KMS-11 (cell line): Measurements from ENCODE around the gene TLX2.
A peak's percentile ranks its signal among the peaks of the same experiment; 100 is the strongest.

Experiments used
- H2AFZ ChIP-seq: fragments of 200-600 bp; sonication (generic); 2 replicates; pipeline ENCODE4 v1.6.1; 2016; ENCODE audit warnings: antibody characterized with exemption, mixed run types, low read depth
- H3K27ac ChIP-seq: fragments of 200-600 bp; sonication (generic); 2 replicates; pipeline ENCODE4 v1.6.1; 2016; ENCODE audit warnings: mild to moderate bottlenecking, mixed run types
- H3K27me3 ChIP-seq: fragments of 200-600 bp; sonication (generic); 2 replicates; pipeline ENCODE4 v1.6.1; 2017; ENCODE audit warnings: mild to moderate bottlenecking, low read depth, mixed run types, moderate library complexity; ENCODE audit not compliant: insufficient read depth
- H3K36me3 ChIP-seq: fragments of 200-600 bp; sonication (generic); 2 replicates; pipeline ENCODE4 v1.6.1; 2017; ENCODE audit warnings: mild to moderate bottlenecking, mixed run types; ENCODE audit not compliant: insufficient read depth
- H3K4me1 ChIP-seq: fragments of 200-600 bp; sonication (generic); 2 replicates; pipeline ENCODE4 v1.6.1; 2016; ENCODE audit warnings: mild to moderate bottlenecking, low read depth, mixed run types; ENCODE audit not compliant: poor library complexity, severe bottlenecking
- H3K4me2 ChIP-seq: fragments of 200-600 bp; sonication (generic); 2 replicates; pipeline ENCODE4 v1.7.0; 2016; ENCODE audit warnings: mild to moderate bottlenecking, mixed run types
- H3K4me3 ChIP-seq: fragments of 200-600 bp; sonication (generic); IDR thresholded peaks from 2 replicates; pipeline ENCODE4 v1.6.1; 2017; ENCODE audit warnings: low read depth, low read length, mixed read lengths; ENCODE audit not compliant: insufficient read depth
- H3K79me2 ChIP-seq: fragments of 200-600 bp; sonication (generic); 2 replicates; pipeline ENCODE4 v1.6.1; 2016; ENCODE audit warnings: low read depth, mixed run types; ENCODE audit not compliant: insufficient read depth
- H3K9ac ChIP-seq: fragments of 200-600 bp; sonication (generic); 2 replicates; pipeline ENCODE4 v1.6.1; 2016; ENCODE audit warnings: mild to moderate bottlenecking, mixed run types
- H4K20me1 ChIP-seq: fragments of 200-600 bp; sonication (generic); 2 replicates; pipeline ENCODE4 v1.6.1; 2016; ENCODE audit warnings: mild to moderate bottlenecking, mixed run types; ENCODE audit not compliant: insufficient read depth
- CTCF ChIP-seq: fragments of 200-600 bp; sonication (generic); conservative IDR thresholded peaks from 2 replicates; pipeline ENCODE4 v1.6.1; 2017; ENCODE audit warnings: low read depth, mild to moderate bottlenecking, antibody characterized with exemption, low read length, moderate library complexity, mixed read lengths

TLX2 gene

GRCh38 chr2:74528600-74529356 is 14.5 kb downstream of the TLX2 start:
- no peak for TF ChIP-seq CTCF
- peak overlapping the region; percentile 91 for H3K9ac ChIP-seq
- H3K27ac ChIP-seq: peak overlapping the region; percentile 71
- peak overlapping the region; percentile 100 for H3K4me2 ChIP-seq
- no peak overlapping the region for H3K4me3 ChIP-seq
- peaks cover 30% of the 10 kb centered on the region for H3K79me2 ChIP-seq
- peak overlapping the region; percentile 72 for H2AFZ ChIP-seq
- H3K4me1 ChIP-seq: peaks cover 22% of the 10 kb centered on the region
- H4K20me1 ChIP-seq: no peaks in the 10 kb centered on the region
- H3K27me3 ChIP-seq: no peaks in the 10 kb centered on the region
- peaks cover 4% of the 10 kb centered on the region; the same call in 1 of the 2 replicates for H3K36me3 ChIP-seq

- H4K20me1 ChIP-seq: no peaks in the 10 kb centered on the region
- peak within 1 kb of the TSS; percentile 72 for H2AFZ ChIP-seq
- H3K4me2 ChIP-seq: peak within 1 kb of the TSS; percentile 100
- peaks cover 30% of the 10 kb centered on the region for H3K79me2 ChIP-seq
- no peaks in the 10 kb centered on the region for H3K27me3 ChIP-seq
- H3K36me3 ChIP-seq: peaks cover 4% of the 10 kb centered on the region; the same call in 1 of the 2 replicates
- no peak for TF ChIP-seq CTCF
- peak within 1 kb of the TSS; percentile 72 for H3K4me3 ChIP-seq
- H3K4me1 ChIP-seq: peaks cover 22% of the 10 kb centered on the region
- peak within 1 kb of the TSS; percentile 71 for H3K27ac ChIP-seq
- H3K9ac ChIP-seq: peak within 1 kb of the TSS; percentile 91
Measured at GRCh38 chr2:74529357-74530238, 15.3 kb downstream of the TLX2 start, which contains the start of the genes AUP1 and HTRA2. TSS of gene AUP1 (minus strand) at chr2:74529706. CDS start at chr2:74529629, 77 bp downstream. TSS of gene HTRA2 (plus strand) at chr2:74529933. CDS start at chr2:74530007, 74 bp downstream.

- Histone ChIP-seq H3K4me1 (peaks cover 22% of the 10 kb centered on the region), H3K4me3 (peak overlapping the region; percentile 72), H3K9ac (peak overlapping the region; percentile 91), H3K79me2 (peaks cover 30% of the 10 kb centered on the region), H3K4me2 (peak overlapping the region; percentile 90), H4K20me1 (no peaks in the 10 kb centered on the region), H2AFZ (peak overlapping the region; percentile 65), H3K27ac (peak overlapping the region; percentile 71), H3K36me3 (peaks cover 4% of the 10 kb centered on the region; the same call in 1 of the 2 replicates), H3K27me3 (no peaks in the 10 kb centered on the region)
- no peak for TF ChIP-seq CTCF
Measured at GRCh38 chr2:74530239-74531187, 16.3 kb downstream of the TLX2 start.

GRCh38 chr2:74531666-74532065 is 17.4 kb downstream of the TLX2 start:
- Histone ChIP-seq H3K36me3 (peaks cover 2% of the 10 kb centered on the region; the same call in 1 of the 2 replicates), H3K9ac (no peak overlapping the region), H3K4me3 (no peak overlapping the region), H3K27me3 (no peaks in the 10 kb centered on the region), H3K79me2 (peaks cover 30% of the 10 kb centered on the region), H4K20me1 (no peaks in the 10 kb centered on the region), H2AFZ (no peak overlapping the region), H3K4me1 (peaks cover 22% of the 10 kb centered on the region), H3K4me2 (peak overlapping the region; percentile 90; the same call in 1 of the 2 replicates), H3K27ac (no peak overlapping the region)
- no peak for TF ChIP-seq CTCF
